ENCODE results near the gene RIMOC1.
A peak's percentile ranks its signal among the peaks of the same experiment; 100 is the strongest.

RIMOC1 gene

DNA sequence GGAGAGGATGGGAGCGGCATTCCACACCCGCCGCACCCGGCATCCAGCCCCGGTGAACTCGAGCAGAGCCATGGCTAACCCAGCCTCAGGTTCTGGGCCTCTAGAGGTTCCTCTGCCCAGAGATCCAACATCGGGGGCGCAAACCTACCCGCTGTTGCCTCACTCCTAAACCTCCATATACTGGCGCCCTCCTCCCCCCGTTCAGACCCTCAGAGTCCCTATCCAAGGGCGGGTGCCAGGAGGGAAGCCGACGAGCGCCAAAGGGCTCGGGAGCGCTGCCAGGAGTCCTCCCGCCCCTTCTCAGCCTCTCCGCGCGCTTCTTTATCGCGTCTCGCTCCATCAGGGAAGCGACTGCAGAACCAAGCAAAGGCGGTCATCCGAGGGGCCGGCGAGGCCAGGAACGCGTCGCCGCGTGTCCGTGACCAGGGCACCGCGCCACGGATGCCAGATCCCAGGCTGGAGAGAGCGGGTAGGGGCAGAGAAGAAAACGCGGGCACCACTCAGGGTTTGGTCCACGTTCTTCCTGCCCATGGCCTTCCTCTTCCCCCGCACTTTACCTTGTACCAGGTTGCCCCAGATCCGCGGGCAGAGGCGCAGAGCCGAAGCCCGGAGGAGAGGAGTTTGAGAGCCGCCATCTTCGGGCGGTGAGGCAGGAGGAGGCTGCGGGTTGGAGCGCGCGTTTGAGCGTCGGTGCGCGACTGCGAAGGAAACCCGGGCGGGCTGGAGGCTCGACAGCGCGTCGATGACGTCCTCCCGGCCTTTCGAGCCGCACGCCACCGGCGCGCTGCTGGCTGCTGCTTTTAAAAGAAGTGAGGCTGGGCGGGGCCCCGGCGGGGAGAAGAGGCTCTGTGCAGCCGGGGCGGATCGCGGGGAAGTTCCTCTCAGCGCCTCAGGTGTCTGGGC lies 34.2 kb upstream of the RIMOC1 start, which contains the start of gene OXCT1:
OXCT1 (minus strand) TSS at position 702 of the 903 bp plus-strand sequence; CDS start at position 635, 67 bp downstream.
- TF ChIP-seq CTCF (IDR thresholded peaks at IDR 0.05; ENCODE audit: low read length, missing control alignments), result no peak
- DNase-seq (ENCODE audit: low read depth), result peak; percentile 83
- peak within 1 kb of the TSS; percentile 74 for H3K4me3 ChIP-seq (replicated peaks; ENCODE audit: low read depth, low read length)

- peak overlapping the region; percentile 74 for H3K4me3 ChIP-seq (replicated peaks; ENCODE audit: low read depth, low read length)
- no peak for DNase-seq (ENCODE audit: low read depth)
- no peak for TF ChIP-seq CTCF (IDR thresholded peaks at IDR 0.05; ENCODE audit: low read length, missing control alignments)
Measured at GRCh38 chr5:41870627-41871048, 33.5 kb upstream of the RIMOC1 start.

- peak; percentile 64 for DNase-seq (ENCODE audit: low read depth)
- no peak overlapping the region for H3K4me3 ChIP-seq (replicated peaks; ENCODE audit: low read depth, low read length)
- no peak for TF ChIP-seq CTCF (IDR thresholded peaks at IDR 0.05; ENCODE audit: low read length, missing control alignments)
Measured at GRCh38 chr5:41871852-41872251, 32.3 kb upstream of the RIMOC1 start.

- no peak for DNase-seq (ENCODE audit: low read depth)
- TF ChIP-seq CTCF (IDR thresholded peaks at IDR 0.05; ENCODE audit: low read length, missing control alignments), result no peak
- H3K4me3 ChIP-seq (replicated peaks; ENCODE audit: low read depth, low read length), result no peak overlapping the region
Measured at GRCh38 chr5:41874512-41875060, 29.6 kb upstream of the RIMOC1 start.

- H3K4me3 ChIP-seq (replicated peaks; ENCODE audit: low read depth, low read length), result no peak overlapping the region
- TF ChIP-seq CTCF (IDR thresholded peaks at IDR 0.05; ENCODE audit: low read length, missing control alignments), result no peak
- no peak for DNase-seq (ENCODE audit: low read depth)
Measured at GRCh38 chr5:41875121-41875520, 29.0 kb upstream of the RIMOC1 start.

- TF ChIP-seq CTCF (IDR thresholded peaks at IDR 0.05; ENCODE audit: low read length, missing control alignments), result no peak
- no peak overlapping the region for H3K4me3 ChIP-seq (replicated peaks; ENCODE audit: low read depth, low read length)
- no peak for DNase-seq (ENCODE audit: low read depth)
Measured at GRCh38 chr5:41876678-41877077, 27.5 kb upstream of the RIMOC1 start.

Data from fibroblast of pulmonary artery (primary cell).